HepG2 (cell line): ENCODE measurements around the gene SETD1A. TPM values are rescaled to one million over a fixed set of nuclear protein-coding genes. Genes with fewer than 3 reads are reported as not detected.

Experiments used
- DNMT3B ChIP-seq: conservative IDR thresholded peaks from 2 replicates; pipeline ENCODE4 v1.6.1; 2016; ENCODE audit warnings: missing biosample characterization, control low read depth
- HNF4G ChIP-seq, 2 experiments: sonication (generic) in 1 of 2; formaldehyde crosslinking in 1 of 2; IDR thresholded peaks; 2 replicates each; pipeline versions ENCODE4 v1.4.0 to v1.6.1; 2011 to 2020; ENCODE audit warnings: borderline replicate concordance in 2 of 2, low read depth in 2 of 2, mild to moderate bottlenecking in 2 of 2, low read length in 1 of 2, missing genetic modification reagents in 1 of 2, moderate library complexity in 1 of 2
- POGZ ChIP-seq: sonication (generic); formaldehyde crosslinking; IDR thresholded peaks from 2 replicates; pipeline ENCODE4 v1.4.0; 2020; ENCODE audit warnings: mild to moderate bottlenecking, missing genetic modification reagents
- SKIL ChIP-seq: sonication (generic); formaldehyde crosslinking; IDR thresholded peaks from 2 replicates; pipeline ENCODE4 v1.8.0; 2022; ENCODE audit warnings: missing genetic modification reagents, mild to moderate bottlenecking, moderate library complexity, borderline replicate concordance
- SRSF9 ChIP-seq: fragments of 200-400 bp; formaldehyde crosslinking; IDR thresholded peaks from 2 replicates; pipeline ENCODE4 v1.6.1; 2018; ENCODE audit warnings: borderline replicate concordance, mild to moderate bottlenecking, low read depth, low read length; ENCODE audit not compliant: insufficient read depth, poor library complexity, severe bottlenecking
- ZFP1 ChIP-seq: IDR thresholded peaks from 2 replicates; pipeline ENCODE4 v1.6.1; 2016
- ZFP36L2 ChIP-seq: sonication (generic); formaldehyde crosslinking; IDR thresholded peaks from 2 replicates; pipeline ENCODE4 v1.4.0; 2020; ENCODE audit warnings: missing genetic modification reagents
- ZMYM4 ChIP-seq: sonication (generic); formaldehyde crosslinking; IDR thresholded peaks from 2 replicates; pipeline ENCODE4 v1.8.1; 2023; ENCODE audit warnings: mild to moderate bottlenecking, missing genetic modification reagents
- ZNF101 ChIP-seq: sonication (generic); formaldehyde crosslinking; IDR thresholded peaks from 2 replicates; pipeline ENCODE4 v1.4.0; 2020; ENCODE audit warnings: mild to moderate bottlenecking, low read depth, missing genetic modification reagents, borderline replicate concordance
- ZNF207 ChIP-seq: fragments of 450-650 bp; IDR thresholded peaks from 2 replicates; pipeline ENCODE4 v1.6.1; 2016; ENCODE audit warnings: antibody characterized with exemption, borderline replicate concordance
- ZNF24 ChIP-seq: fragments of 450-650 bp; IDR thresholded peaks from 2 replicates; pipeline ENCODE4 v1.6.1; 2017; ENCODE audit warnings: antibody characterized with exemption, mild to moderate bottlenecking
- ZNF713 ChIP-seq: sonication (generic); formaldehyde crosslinking; IDR thresholded peaks from 2 replicates; pipeline ENCODE4 v1.4.0; 2020; ENCODE audit warnings: mild to moderate bottlenecking, missing genetic modification reagents
- polyA plus RNA-seq, 8 experiments: library from polyadenylated mRNA; depleted of rRNA in 3 of 8; stranded (reverse) in 7 of 8; unstranded in 1 of 8; fragments of >200 nt; fragmentation: Illumina TruSeq in 4 of 8; extraction: Trizol in 4 of 8; gene quantifications; 2 replicates each; pipeline versions ENCODE4 v1.2.1 to v1.2.3, GENCODE V29; 2011 to 2016; ENCODE audit warnings: low read depth in 4 of 8, missing spikeins in 1 of 8, mixed read lengths in 1 of 8; ENCODE audit not compliant: insufficient read depth in 1 of 8
- total RNA-seq, 5 experiments: library from RNA; depleted of rRNA; stranded (reverse); fragments of >200 nt; fragmentation: Illumina TruSeq; extraction: Trizol; gene quantifications; 2 replicates each; pipeline ENCODE4 v1.2.3, GENCODE V29; 2016; ENCODE audit warnings: low read depth in 1 of 5
- TF ChIP-seq, protein P1 (sequence below): sonication (generic); formaldehyde crosslinking; IDR thresholded peaks from 2 replicates; pipeline ENCODE4 v1.8.0; 2023; ENCODE audit warnings: mild to moderate bottlenecking, missing genetic modification reagents
- TF ChIP-seq, protein P2 (sequence below): sonication (generic); formaldehyde crosslinking; IDR thresholded peaks from 2 replicates; pipeline ENCODE4 v1.5.1; 2020; ENCODE audit warnings: missing genetic modification reagents, mild to moderate bottlenecking, borderline replicate concordance
- TF ChIP-seq, protein P3 (sequence below): sonication (generic); formaldehyde crosslinking; IDR thresholded peaks from 2 replicates; pipeline ENCODE4 v1.4.0; 2020; ENCODE audit warnings: missing genetic modification reagents
- TF ChIP-seq, protein P4 (sequence below): IDR thresholded peaks from 2 replicates; pipeline ENCODE4 v1.6.1; 2018; ENCODE audit warnings: missing genetic modification reagents, mild to moderate bottlenecking, missing compliant biosample characterization
- TF ChIP-seq, protein P5 (sequence below): sonication (generic); formaldehyde crosslinking; IDR thresholded peaks from 2 replicates; pipeline ENCODE4 v1.4.0; 2020; ENCODE audit warnings: mild to moderate bottlenecking, missing genetic modification reagents

SETD1A gene
- total and polyA plus RNA-seq, 2 of the 13 experiments (the other 11 are each of a cell fraction or from before 2014, with no cell fraction given), result 3.8 to 5.6 TPM

DNA sequence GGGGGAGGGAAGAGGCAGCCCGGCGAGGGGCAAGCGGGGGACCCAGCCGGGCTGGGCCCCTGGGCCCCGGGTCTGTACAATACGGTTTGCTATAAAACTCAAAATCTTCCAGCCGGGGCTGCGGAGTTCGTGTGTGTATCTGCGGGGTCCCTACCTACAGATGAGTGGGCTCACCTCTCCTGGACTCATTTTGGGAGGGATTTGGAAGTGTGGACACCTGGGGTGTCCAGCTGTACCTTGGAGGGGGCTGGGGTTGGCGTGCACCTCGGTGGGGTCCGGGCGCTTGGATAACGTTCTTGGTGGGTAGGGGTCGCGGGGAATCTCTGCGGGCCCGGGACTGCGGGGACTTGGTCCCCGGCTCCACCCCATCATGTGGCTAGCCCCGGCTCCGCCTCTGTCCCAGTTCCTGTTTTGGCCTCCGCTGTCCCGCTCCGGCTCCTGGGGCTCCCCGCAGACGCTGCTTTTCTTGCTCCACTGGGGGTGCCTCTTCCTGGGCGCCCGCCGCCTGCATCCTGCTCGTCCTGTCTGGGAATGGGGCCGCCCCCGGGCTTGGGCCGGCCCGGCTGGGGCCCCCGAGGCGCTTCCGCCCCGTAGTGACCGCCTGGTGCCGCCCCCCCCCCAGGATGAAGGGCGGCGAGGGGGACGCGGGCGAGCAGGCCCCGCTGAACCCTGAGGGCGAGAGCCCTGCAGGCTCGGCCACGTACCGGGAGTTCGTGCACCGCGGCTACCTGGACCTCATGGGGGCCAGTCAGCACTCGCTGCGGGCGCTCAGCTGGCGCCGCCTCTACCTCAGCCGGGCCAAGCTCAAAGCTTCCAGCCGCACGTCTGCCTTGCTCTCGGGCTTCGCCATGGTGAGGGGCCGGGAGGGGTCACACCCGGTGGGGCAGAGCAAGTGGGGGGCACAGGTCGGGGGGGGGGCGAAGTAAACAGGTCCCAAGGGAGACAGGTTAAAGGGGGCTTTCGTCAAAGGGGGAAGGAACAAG, 8.6 kb upstream of the SETD1A start, which contains the start of gene ORAI3 (continued):
- TF ChIP-seq, protein P1, sequence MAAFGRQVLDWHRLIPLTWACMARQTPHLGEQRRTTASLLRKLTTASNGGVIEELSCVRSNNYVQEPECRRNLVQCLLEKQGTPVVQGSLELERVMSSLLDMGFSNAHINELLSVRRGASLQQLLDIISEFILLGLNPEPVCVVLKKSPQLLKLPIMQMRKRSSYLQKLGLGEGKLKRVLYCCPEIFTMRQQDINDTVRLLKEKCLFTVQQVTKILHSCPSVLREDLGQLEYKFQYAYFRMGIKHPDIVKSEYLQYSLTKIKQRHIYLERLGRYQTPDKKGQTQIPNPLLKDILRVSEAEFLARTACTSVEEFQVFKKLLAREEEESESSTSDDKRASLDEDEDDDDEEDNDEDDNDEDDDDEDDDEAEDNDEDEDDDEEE (CRISPR knock-in tag), result 0 out of 2 replicates have a peak, but pooled peaks have one; percentile 18
- TF ChIP-seq ZNF207, result no peak
- TF ChIP-seq ZFP1, result no peak
- no peak for TF ChIP-seq ZFP36L2 (CRISPR knock-in tag)
- TF ChIP-seq SKIL, result no peak
- TF ChIP-seq DNMT3B (CRISPR knock-in tag), result no peak
- TF ChIP-seq, protein P2, sequence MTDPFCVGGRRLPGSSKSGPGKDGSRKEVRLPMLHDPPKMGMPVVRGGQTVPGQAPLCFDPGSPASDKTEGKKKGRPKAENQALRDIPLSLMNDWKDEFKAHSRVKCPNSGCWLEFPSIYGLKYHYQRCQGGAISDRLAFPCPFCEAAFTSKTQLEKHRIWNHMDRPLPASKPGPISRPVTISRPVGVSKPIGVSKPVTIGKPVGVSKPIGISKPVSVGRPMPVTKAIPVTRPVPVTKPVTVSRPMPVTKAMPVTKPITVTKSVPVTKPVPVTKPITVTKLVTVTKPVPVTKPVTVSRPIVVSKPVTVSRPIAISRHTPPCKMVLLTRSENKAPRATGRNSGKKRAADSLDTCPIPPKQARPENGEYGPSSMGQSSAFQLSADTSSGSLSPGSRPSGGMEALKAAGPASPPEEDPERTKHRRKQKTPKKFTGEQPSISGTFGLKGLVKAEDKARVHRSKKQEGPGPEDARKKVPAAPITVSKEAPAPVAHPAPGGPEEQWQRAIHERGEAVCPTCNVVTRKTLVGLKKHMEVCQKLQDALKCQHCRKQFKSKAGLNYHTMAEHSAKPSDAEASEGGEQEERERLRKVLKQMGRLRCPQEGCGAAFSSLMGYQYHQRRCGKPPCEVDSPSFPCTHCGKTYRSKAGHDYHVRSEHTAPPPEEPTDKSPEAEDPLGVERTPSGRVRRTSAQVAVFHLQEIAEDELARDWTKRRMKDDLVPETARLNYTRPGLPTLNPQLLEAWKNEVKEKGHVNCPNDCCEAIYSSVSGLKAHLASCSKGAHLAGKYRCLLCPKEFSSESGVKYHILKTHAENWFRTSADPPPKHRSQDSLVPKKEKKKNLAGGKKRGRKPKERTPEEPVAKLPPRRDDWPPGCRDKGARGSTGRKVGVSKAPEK, result no peak
- TF ChIP-seq ZNF24, result no peak
- TF ChIP-seq, protein P3, sequence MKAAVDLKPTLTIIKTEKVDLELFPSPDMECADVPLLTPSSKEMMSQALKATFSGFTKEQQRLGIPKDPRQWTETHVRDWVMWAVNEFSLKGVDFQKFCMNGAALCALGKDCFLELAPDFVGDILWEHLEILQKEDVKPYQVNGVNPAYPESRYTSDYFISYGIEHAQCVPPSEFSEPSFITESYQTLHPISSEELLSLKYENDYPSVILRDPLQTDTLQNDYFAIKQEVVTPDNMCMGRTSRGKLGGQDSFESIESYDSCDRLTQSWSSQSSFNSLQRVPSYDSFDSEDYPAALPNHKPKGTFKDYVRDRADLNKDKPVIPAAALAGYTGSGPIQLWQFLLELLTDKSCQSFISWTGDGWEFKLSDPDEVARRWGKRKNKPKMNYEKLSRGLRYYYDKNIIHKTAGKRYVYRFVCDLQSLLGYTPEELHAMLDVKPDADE (CRISPR knock-in tag), result no peak; the same call in 1 of the 2 replicates
- TF ChIP-seq SRSF9, result no peak
- TF ChIP-seq ZMYM4 (CRISPR knock-in tag), result no peak
- no peak for TF ChIP-seq ZNF101
- peak; percentile 25; the same call in 1 of the 2 replicates for TF ChIP-seq ZNF713
- TF ChIP-seq, protein P4, sequence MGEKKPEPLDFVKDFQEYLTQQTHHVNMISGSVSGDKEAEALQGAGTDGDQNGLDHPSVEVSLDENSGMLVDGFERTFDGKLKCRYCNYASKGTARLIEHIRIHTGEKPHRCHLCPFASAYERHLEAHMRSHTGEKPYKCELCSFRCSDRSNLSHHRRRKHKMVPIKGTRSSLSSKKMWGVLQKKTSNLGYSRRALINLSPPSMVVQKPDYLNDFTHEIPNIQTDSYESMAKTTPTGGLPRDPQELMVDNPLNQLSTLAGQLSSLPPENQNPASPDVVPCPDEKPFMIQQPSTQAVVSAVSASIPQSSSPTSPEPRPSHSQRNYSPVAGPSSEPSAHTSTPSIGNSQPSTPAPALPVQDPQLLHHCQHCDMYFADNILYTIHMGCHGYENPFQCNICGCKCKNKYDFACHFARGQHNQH (CRISPR knock-in tag), result peak; percentile 14; the same call in 1 of the 2 replicates
- no peak for TF ChIP-seq HNF4G (IDR thresholded peaks at IDR 0.05; ENCODE audit: borderline replicate concordance, low read depth, low read length)
- 0 out of 2 replicates have a peak, but pooled peaks have one; percentile 17 for TF ChIP-seq HNF4G (CRISPR knock-in tag; IDR thresholded peaks at IDR 0.05; ENCODE audit: borderline replicate concordance, low read depth)
- TF ChIP-seq POGZ, result no peak
- TF ChIP-seq, protein P5, sequence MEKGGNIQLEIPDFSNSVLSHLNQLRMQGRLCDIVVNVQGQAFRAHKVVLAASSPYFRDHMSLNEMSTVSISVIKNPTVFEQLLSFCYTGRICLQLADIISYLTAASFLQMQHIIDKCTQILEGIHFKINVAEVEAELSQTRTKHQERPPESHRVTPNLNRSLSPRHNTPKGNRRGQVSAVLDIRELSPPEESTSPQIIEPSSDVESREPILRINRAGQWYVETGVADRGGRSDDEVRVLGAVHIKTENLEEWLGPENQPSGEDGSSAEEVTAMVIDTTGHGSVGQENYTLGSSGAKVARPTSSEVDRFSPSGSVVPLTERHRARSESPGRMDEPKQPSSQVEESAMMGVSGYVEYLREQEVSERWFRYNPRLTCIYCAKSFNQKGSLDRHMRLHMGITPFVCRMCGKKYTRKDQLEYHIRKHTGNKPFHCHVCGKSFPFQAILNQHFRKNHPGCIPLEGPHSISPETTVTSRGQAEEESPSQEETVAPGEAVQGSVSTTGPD (CRISPR knock-in tag), result peak; percentile 49; the same call in 1 of the 2 replicates
